ENCODE results near the gene HIRIP3. TPM values are rescaled to one million over a fixed set of nuclear protein-coding genes. Genes with fewer than 3 reads are reported as not detected.

The HIRIP3 gene
- polyA plus RNA-seq, 1 of the 3 experiments (the other 2 are of a cell fraction): 18.9 TPM

GRCh38 chr16:29972992-29973383 is 22.4 kb downstream of the HIRIP3 start:
- CTCF ChIA-PET: interaction anchor here (0.9 to 8.2 kb wide), 9 partner anchors 33 to 183 kb away, joined by 3 to 41 read pairs (median 4); partner anchors contain the start of genes CDIPT, KIF22, PAGR1 and TLCD3B
- Histone ChIP-seq H2AFZ (ENCODE audit: low read depth) (peak overlapping the region; percentile 20; the same call in 1 of the 2 replicates), H3K9me2 (no peaks in the 10 kb centered on the region), H3K4me2 (no peak overlapping the region), H3F3A (replicated peaks; ENCODE audit: insufficient read depth) (peaks cover 11% of the 10 kb centered on the region), H3K27me3 (ENCODE audit: insufficient read depth) (no peaks in the 10 kb centered on the region), H3K36me3 (replicated peaks in 1 of 2; ENCODE audit: control insufficient read depth in 1 of 2, insufficient read depth in 2 of 2, low read length in 1 of 2) (peaks cover 17 to 20% of the 10 kb centered on the region in 2 experiments), H3K4me1 (ENCODE audit: control insufficient read depth in 1 of 2, insufficient read depth in 2 of 2, low read depth in 1 of 2, low read length in 1 of 2) (peaks cover 20 to 25% of the 10 kb centered on the region in 2 experiments; a peak in 3 of 4 replicates), H3K4me3 (ENCODE audit: low read depth in 2 of 2, low read length in 1 of 2) (no peak overlapping the region; a peak in 1 of 4 replicates), H3K27ac (ENCODE audit: low read depth in 2 of 2, low read length in 1 of 2) (peak overlapping the region in 1 of 2 experiments; percentile 54; a peak in 2 of 4 replicates), H3K9ac (no peak overlapping the region), H4K20me1 (ENCODE audit: insufficient read depth) (peaks cover 36% of the 10 kb centered on the region), H3K9me3 (no peaks in the 10 kb centered on the region), H3K79me2 (ENCODE audit: insufficient read depth) (peaks cover 43% of the 10 kb centered on the region)
- WGBS (ENCODE audit: low lambda C conversion rate): 67% methylated on average over 5 of the region's 6 CpGs
- DNase-seq: no peak
- TF ChIP-seq FOSL2 (IDR thresholded peaks at IDR 0.05; ENCODE audit: borderline replicate concordance, low read depth) (no peak), SIN3A (IDR thresholded peaks at IDR 0.05; ENCODE audit: borderline replicate concordance, low read depth, low read length) (no peak), RCOR1 (IDR thresholded peaks at IDR 0.05; ENCODE audit: low read length) (no peak), REST (IDR thresholded peaks at IDR 0.05; ENCODE audit: low read depth, low read length) (no peak), FOXJ3 (CRISPR knock-in tag; IDR thresholded peaks at IDR 0.05) (no peak), MXI1 (IDR thresholded peaks at IDR 0.05; ENCODE audit: low read depth, low read length) (no peak), POLR2AphosphoS5 (IDR thresholded peaks at IDR 0.05; ENCODE audit: low read depth, low read length) (no peak), FOXM1 (IDR thresholded peaks at IDR 0.05; ENCODE audit: low read depth) (no peak), MAX (IDR thresholded peaks at IDR 0.05; ENCODE audit: low read depth) (no peak), EZH2phosphoT487 (IDR thresholded peaks at IDR 0.05; ENCODE audit: borderline replicate concordance, low read depth) (no peak), NRF1 (IDR thresholded peaks at IDR 0.05; ENCODE audit: low read depth, low read length) (no peak)
- POLR2A ChIA-PET: interaction anchor here (0.6 to 1.6 kb wide), 9 partner anchors 11 to 91 kb away, joined by 3 to 10 read pairs (median 3); partner anchors contain the start of genes ASPHD1, HIRIP3, KCTD13 and SEZ6L2

- Histone ChIP-seq H3K9ac (no peak overlapping the region), H3K9me3 (no peaks in the 10 kb centered on the region), H4K20me1 (ENCODE audit: insufficient read depth) (peaks cover 32% of the 10 kb centered on the region), H3K36me3 (replicated peaks in 1 of 2; ENCODE audit: control insufficient read depth in 1 of 2, insufficient read depth in 2 of 2, low read length in 1 of 2) (peaks cover 16 to 17% of the 10 kb centered on the region in 2 experiments), H3K4me1 (ENCODE audit: control insufficient read depth in 1 of 2, insufficient read depth in 2 of 2, low read depth in 1 of 2, low read length in 1 of 2) (peaks cover 20 to 25% of the 10 kb centered on the region in 2 experiments; a peak in 3 of 4 replicates), H3K27me3 (ENCODE audit: insufficient read depth) (no peaks in the 10 kb centered on the region), H2AFZ (ENCODE audit: low read depth) (no peak overlapping the region), H3K9me2 (no peaks in the 10 kb centered on the region), H3K79me2 (ENCODE audit: insufficient read depth) (peaks cover 38% of the 10 kb centered on the region), H3K27ac (ENCODE audit: low read depth in 2 of 2, low read length in 1 of 2) (no peak overlapping the region), H3K4me3 (ENCODE audit: low read depth in 2 of 2, low read length in 1 of 2) (no peak overlapping the region), H3K4me2 (no peak overlapping the region), H3F3A (replicated peaks; ENCODE audit: insufficient read depth) (peaks cover 11% of the 10 kb centered on the region)
- ChIA-PET POLR2A (interaction anchor here (1.2 to 1.6 kb wide), 2 partner anchors 11 to 17 kb away, joined by 3 to 10 read pairs; partner anchors contain the start of gene TMEM219), CTCF (interaction anchor here (0.9 to 8.2 kb wide), 7 partner anchors 34 to 182 kb away, joined by 3 to 41 read pairs (median 4); partner anchors contain the start of genes CDIPT, KIF22 and TLCD3B)
- 92% methylated on average over 1 of the region's 1 CpG for WGBS (ENCODE audit: low lambda C conversion rate)
- DNase-seq: no peak
- TF ChIP-seq TAF1 (IDR thresholded peaks at IDR 0.05; ENCODE audit: borderline replicate concordance, low read depth, low read length) (no peak), RFX5 (IDR thresholded peaks at IDR 0.05; ENCODE audit: low read length) (no peak), POLR2AphosphoS5 (IDR thresholded peaks at IDR 0.05; ENCODE audit: low read depth, low read length) (no peak), EP300 (IDR thresholded peaks at IDR 0.05; ENCODE audit: borderline replicate concordance in 1 of 2, low read depth in 1 of 2, low read length in 1 of 2) (no peak), MXI1 (IDR thresholded peaks at IDR 0.05; ENCODE audit: low read depth, low read length) (no peak), IRF3 (IDR thresholded peaks at IDR 0.05; ENCODE audit: low read depth, low read length) (no peak), ZBTB33 (IDR thresholded peaks at IDR 0.05; ENCODE audit: borderline replicate concordance, low read depth) (no peak), TEAD4 (IDR thresholded peaks at IDR 0.05; ENCODE audit: borderline replicate concordance, insufficient read depth) (no peak), TCF12 (IDR thresholded peaks at IDR 0.05) (no peak), CHD2 (IDR thresholded peaks at IDR 0.05; ENCODE audit: low read length, partially characterized antibody) (no peak), GABPA (IDR thresholded peaks at IDR 0.05; ENCODE audit: low read depth) (no peak)
Observed at GRCh38 chr16:29972500-29972899, 22.9 kb downstream of the HIRIP3 start.
